Cardiac fibroblast (primary cell): ENCODE measurements around the gene NSMCE3.

Source experiments
- DNase-seq, 2 donors: peaks; one replicate each; pipeline versions ENCODE4 v3.0.0 to v3.0.0-alpha.2; 2010; ENCODE audit warnings: low read depth in 2 of 2
- H3K4me3 ChIP-seq, 2 donors: replicated peaks in 1 of 2; 1 replicate in 1 of 2; 2 replicates in 1 of 2; pipeline ENCODE4 v1.5.1; 2011; ENCODE audit warnings: low read depth in 2 of 2, low read length in 2 of 2, mild to moderate bottlenecking in 2 of 2, moderate library complexity in 1 of 2
- TF ChIP-seq, protein P1 (sequence below): IDR thresholded peaks from one replicate; pipeline ENCODE4 v1.5.1; 2011; ENCODE audit warnings: low read depth, mild to moderate bottlenecking, low read length, inconsistent platforms

NSMCE3 gene

GRCh38 chr15:29269485-29270168 is at the start of gene NSMCE3:
NSMCE3 (minus strand) TSS chr15:29269822; CDS start chr15:29269705, 117 bp downstream.
- peak; percentile 87 to 91 for DNase-seq
- TF ChIP-seq, protein P1, sequence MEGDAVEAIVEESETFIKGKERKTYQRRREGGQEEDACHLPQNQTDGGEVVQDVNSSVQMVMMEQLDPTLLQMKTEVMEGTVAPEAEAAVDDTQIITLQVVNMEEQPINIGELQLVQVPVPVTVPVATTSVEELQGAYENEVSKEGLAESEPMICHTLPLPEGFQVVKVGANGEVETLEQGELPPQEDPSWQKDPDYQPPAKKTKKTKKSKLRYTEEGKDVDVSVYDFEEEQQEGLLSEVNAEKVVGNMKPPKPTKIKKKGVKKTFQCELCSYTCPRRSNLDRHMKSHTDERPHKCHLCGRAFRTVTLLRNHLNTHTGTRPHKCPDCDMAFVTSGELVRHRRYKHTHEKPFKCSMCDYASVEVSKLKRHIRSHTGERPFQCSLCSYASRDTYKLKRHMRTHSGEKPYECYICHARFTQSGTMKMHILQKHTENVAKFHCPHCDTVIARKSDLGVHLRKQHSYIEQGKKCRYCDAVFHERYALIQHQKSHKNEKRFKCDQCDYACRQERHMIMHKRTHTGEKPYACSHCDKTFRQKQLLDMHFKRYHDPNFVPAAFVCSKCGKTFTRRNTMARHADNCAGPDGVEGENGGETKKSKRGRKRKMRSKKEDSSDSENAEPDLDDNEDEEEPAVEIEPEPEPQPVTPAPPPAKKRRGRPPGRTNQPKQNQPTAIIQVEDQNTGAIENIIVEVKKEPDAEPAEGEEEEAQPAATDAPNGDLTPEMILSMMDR = no peak
- H3K4me3 ChIP-seq = peak within 1 kb of the TSS; percentile 76 to 77

GRCh38 chr15:29316422-29316821 is 46.8 kb upstream of the NSMCE3 start:
- H3K4me3 ChIP-seq = no peak overlapping the region
- no peak for DNase-seq
- TF ChIP-seq, protein P1 = no peak

- DNase-seq = peak; percentile 34 to 70
- TF ChIP-seq, protein P1 = no peak
- H3K4me3 ChIP-seq = no peak overlapping the region
Observed at GRCh38 chr15:29312387-29312786, 42.8 kb upstream of the NSMCE3 start.

GRCh38 chr15:29311696-29312095 is 42.1 kb upstream of the NSMCE3 start:
- TF ChIP-seq, protein P1 = no peak
- DNase-seq = no peak
- no peak overlapping the region for H3K4me3 ChIP-seq

GRCh38 chr15:29309139-29309538 is 39.5 kb upstream of the NSMCE3 start:
- TF ChIP-seq, protein P1 = no peak
- no peak overlapping the region for H3K4me3 ChIP-seq
- DNase-seq = no peak

DNA sequence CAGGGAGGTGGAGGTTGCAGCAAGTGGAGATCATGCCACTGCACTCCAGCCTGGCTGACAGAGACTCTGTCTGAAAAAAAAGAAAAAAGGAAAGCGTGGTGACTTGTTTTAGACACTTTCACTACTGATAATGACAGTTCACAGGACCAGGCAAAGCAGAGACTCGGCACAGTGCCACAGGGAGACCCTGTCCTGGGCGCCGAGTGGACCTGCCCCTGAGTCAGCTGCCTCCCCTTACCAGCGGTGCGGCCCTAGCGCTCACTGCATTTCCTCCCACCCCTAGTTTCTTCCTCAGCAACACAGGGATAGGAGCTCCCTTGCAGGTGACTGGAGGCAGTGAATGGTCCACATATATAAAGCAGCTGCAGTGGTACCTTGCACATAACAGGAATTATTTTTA is 38.7 kb upstream of the NSMCE3 start:
- H3K4me3 ChIP-seq = no peak overlapping the region
- no peak for DNase-seq
- TF ChIP-seq, protein P1 = no peak

GRCh38 chr15:29305556-29305955 is 35.9 kb upstream of the NSMCE3 start:
- H3K4me3 ChIP-seq = no peak overlapping the region
- no peak for DNase-seq
- TF ChIP-seq, protein P1 = no peak
